ENCODE results near the gene FOSB.
A peak's percentile ranks its signal among the peaks of the same experiment; 100 is the strongest.
"Not testable (repeated sequence)": the region's sequence is repeated elsewhere in the genome, so short reads cannot be mapped to it uniquely, and the experiment has no call there.

Gene FOSB

GRCh38 chr19:45467456-45468158, at the start of gene FOSB:
Gene FOSB (plus strand): TSS chr19:45467996. CDS start chr19:45468587, 591 bp downstream.
- peak; percentile 82 for DNase-seq

GRCh38 chr19:45418802-45419201, 49.0 kb upstream of the FOSB start:
- no peak for DNase-seq

GRCh38 chr19:45419396-45419795, 48.4 kb upstream of the FOSB start:
- no peak for DNase-seq

- no peak for DNase-seq
Measured at GRCh38 chr19:45419895-45420294, 47.9 kb upstream of the FOSB start.

- DNase-seq: no peak
Measured at GRCh38 chr19:45420356-45420755, 47.4 kb upstream of the FOSB start.

GRCh38 chr19:45420871-45421270, 46.9 kb upstream of the FOSB start:
- DNase-seq: no peak

GRCh38 chr19:45421947-45422498, 45.8 kb upstream of the FOSB start:
- no peak for DNase-seq

- no peak for DNase-seq
Measured at GRCh38 chr19:45423033-45423588, 44.7 kb upstream of the FOSB start.

- DNase-seq: peak; percentile 98
Measured at GRCh38 chr19:45423589-45424190, 44.1 kb upstream of the FOSB start, which contains the start of gene ERCC1. Gene ERCC1 (minus strand): TSS chr19:45423917. CDS start chr19:45423374, 543 bp downstream.

GRCh38 chr19:45424191-45425058, 43.4 kb upstream of the FOSB start:
- peak; percentile 44 for DNase-seq

- no peak for DNase-seq
Measured at GRCh38 chr19:45428384-45429231, 39.2 kb upstream of the FOSB start.

GRCh38 chr19:45429896-45430295, 37.9 kb upstream of the FOSB start:
- DNase-seq: not testable (repeated sequence)

GRCh38 chr19:45431008-45431407, 36.8 kb upstream of the FOSB start:
- not testable (repeated sequence) for DNase-seq

- DNase-seq: not testable (repeated sequence)
Measured at GRCh38 chr19:45432543-45432942, 35.3 kb upstream of the FOSB start.

- DNase-seq: no peak
Measured at GRCh38 chr19:45437328-45437727, 30.5 kb upstream of the FOSB start.

GRCh38 chr19:45439190-45439568, 28.6 kb upstream of the FOSB start:
- DNase-seq: no peak

- DNase-seq: no peak
Measured at GRCh38 chr19:45439569-45440258, 28.1 kb upstream of the FOSB start.

- no peak for DNase-seq
Measured at GRCh38 chr19:45440259-45440638, 27.5 kb upstream of the FOSB start.

- no peak for DNase-seq
Measured at GRCh38 chr19:45440873-45441654, 26.7 kb upstream of the FOSB start.

GRCh38 chr19:45442408-45442777, 25.4 kb upstream of the FOSB start:
- DNase-seq: no peak
